Gastroesophageal sphincter (tissue), 2 donors: Measurements from ENCODE around the gene MIPOL1.

Experiments used
- EP300 ChIP-seq: sonication (generic); formaldehyde crosslinking; IDR thresholded peaks from one replicate; pipeline ENCODE4 v1.6.1; 2017; ENCODE audit warnings: antibody characterized with exemption, mild to moderate bottlenecking
- POLR2A ChIP-seq, 2 donors: fragments of 450-650 bp; IDR thresholded peaks; one replicate each; pipeline ENCODE4 v1.6.1; 2017; ENCODE audit warnings: antibody characterized with exemption in 2 of 2, mild to moderate bottlenecking in 2 of 2, moderate library complexity in 1 of 2
- POLR2AphosphoS5 ChIP-seq: sonication (generic); formaldehyde crosslinking; IDR thresholded peaks from one replicate; pipeline ENCODE4 v1.6.1; 2017; ENCODE audit warnings: antibody characterized with exemption

DNA sequence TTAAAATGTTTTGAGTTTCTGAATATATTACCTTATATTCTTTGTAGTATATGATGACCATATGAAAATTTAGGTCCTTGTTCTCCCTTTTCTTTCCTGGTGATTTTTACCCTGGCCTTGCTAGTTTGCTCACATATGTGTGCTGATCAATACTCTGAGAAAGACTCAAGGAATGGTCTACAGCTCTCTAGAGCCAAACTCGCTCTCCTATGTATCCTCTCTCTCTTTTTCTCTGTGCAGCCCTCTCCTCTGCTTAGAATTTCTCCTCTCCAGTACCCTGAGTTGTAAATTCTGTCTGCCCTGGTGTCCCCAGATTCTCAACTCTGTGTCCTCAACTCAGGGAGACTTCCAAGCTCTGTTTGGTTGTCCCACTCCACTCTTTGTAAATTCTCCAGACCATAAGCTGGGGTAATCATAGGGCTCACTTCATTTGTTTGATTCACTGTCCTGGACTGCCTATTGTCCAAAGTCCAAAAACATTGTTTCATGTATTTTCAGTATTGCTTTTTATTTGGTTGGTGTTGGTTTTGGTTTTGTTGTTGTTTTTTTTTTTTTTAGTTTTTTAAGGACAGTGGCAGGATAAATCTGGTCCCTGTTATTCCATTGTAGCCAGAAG is 356.3 kb downstream of the MIPOL1 start:
- TF ChIP-seq POLR2A (IDR thresholded peaks at IDR 0.05) (no peak), EP300 (no peak), POLR2AphosphoS5 (no peak)
